Glutamatergic neuron (in vitro differentiated cells): ENCODE results near the gene DIP2B. TPM values are rescaled to one million over a fixed set of nuclear protein-coding genes. Genes with fewer than 3 reads are reported as not detected.

Experiments
- DNase-seq: peaks from one replicate; pipeline ENCODE4 v3.0.0; 2022
- H3K27ac Mint-ChIP-seq: one replicate; pipeline ENCODE4 v1.8.0; 2020; ENCODE audit warnings: mild to moderate bottlenecking, mixed read lengths, inconsistent platforms; ENCODE audit not compliant: unreplicated experiment
- H3K27me3 Mint-ChIP-seq: one replicate; pipeline ENCODE4 v1.8.0; 2020; ENCODE audit warnings: mild to moderate bottlenecking, moderate library complexity, mixed read lengths, inconsistent platforms; ENCODE audit not compliant: unreplicated experiment
- H3K36me3 Mint-ChIP-seq: one replicate; pipeline ENCODE4 v1.8.0; 2020; ENCODE audit warnings: mild to moderate bottlenecking, mixed read lengths, inconsistent platforms; ENCODE audit not compliant: unreplicated experiment
- H3K4me1 Mint-ChIP-seq: one replicate; pipeline ENCODE4 v1.8.0; 2020; ENCODE audit warnings: mild to moderate bottlenecking, low read depth, mixed read lengths, inconsistent platforms; ENCODE audit not compliant: unreplicated experiment
- H3K4me3 Mint-ChIP-seq: one replicate; pipeline ENCODE4 v1.8.0; 2020; ENCODE audit warnings: mild to moderate bottlenecking, mixed read lengths, inconsistent platforms; ENCODE audit not compliant: unreplicated experiment
- H3K9me3 Mint-ChIP-seq: one replicate; pipeline ENCODE4 v1.8.0; 2020; ENCODE audit warnings: mild to moderate bottlenecking, moderate library complexity, mixed read lengths, inconsistent platforms; ENCODE audit not compliant: unreplicated experiment
- total RNA-seq: library from RNA; stranded (reverse); fragmentation: NEBNext Ultra II Directional; extraction: Animal tissue kit (Norgen Biotek cat#: 25700); gene quantifications from one replicate; pipeline ENCODE4 v1.2.1, GENCODE V29; 2021; ENCODE audit not compliant: unreplicated experiment
- TF ChIP-seq, protein P1 (sequence below): fragments of 200-600 bp; sonication (generic); IDR thresholded peaks from one replicate; pipeline ENCODE4 v1.5.0; 2021; ENCODE audit not compliant: partially characterized antibody, unreplicated experiment

DIP2B gene
- total RNA-seq, 1 donor from 2014 or later = 37.3 TPM

DNA sequence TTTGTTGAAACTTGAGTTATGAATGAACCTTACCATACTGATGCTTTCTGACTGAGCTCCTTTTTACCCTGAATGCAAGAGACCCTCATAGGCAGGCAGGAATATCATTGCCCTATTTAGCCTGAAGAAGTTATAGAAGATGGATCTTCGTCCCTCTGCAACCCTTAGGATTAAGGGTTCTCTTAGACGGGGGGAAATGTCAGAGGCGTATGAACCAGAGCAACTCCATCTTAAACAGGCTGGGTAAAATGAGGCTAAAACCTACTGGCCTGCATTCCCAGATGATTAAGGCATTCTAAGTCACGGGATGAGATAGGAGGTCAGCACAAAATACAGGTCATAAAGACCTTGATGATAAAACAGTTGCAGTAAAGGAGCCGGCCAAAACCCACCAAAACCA is 266.6 kb downstream of the DIP2B start:
- no peak overlapping the region for H3K27ac Mint-ChIP-seq
- no peaks in the 10 kb centered on the region for H3K4me1 Mint-ChIP-seq
- peaks cover 5% of the 10 kb centered on the region for H3K27me3 Mint-ChIP-seq
- TF ChIP-seq, protein P1, sequence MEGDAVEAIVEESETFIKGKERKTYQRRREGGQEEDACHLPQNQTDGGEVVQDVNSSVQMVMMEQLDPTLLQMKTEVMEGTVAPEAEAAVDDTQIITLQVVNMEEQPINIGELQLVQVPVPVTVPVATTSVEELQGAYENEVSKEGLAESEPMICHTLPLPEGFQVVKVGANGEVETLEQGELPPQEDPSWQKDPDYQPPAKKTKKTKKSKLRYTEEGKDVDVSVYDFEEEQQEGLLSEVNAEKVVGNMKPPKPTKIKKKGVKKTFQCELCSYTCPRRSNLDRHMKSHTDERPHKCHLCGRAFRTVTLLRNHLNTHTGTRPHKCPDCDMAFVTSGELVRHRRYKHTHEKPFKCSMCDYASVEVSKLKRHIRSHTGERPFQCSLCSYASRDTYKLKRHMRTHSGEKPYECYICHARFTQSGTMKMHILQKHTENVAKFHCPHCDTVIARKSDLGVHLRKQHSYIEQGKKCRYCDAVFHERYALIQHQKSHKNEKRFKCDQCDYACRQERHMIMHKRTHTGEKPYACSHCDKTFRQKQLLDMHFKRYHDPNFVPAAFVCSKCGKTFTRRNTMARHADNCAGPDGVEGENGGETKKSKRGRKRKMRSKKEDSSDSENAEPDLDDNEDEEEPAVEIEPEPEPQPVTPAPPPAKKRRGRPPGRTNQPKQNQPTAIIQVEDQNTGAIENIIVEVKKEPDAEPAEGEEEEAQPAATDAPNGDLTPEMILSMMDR = no peak
- no peak overlapping the region for H3K4me3 Mint-ChIP-seq
- H3K9me3 Mint-ChIP-seq = no peaks in the 10 kb centered on the region
- DNase-seq = no peak
- H3K36me3 Mint-ChIP-seq = peaks cover 4% of the 10 kb centered on the region

GRCh38 chr12:50772470-50772869 is 267.7 kb downstream of the DIP2B start:
- Mint-ChIP-seq H3K27me3 (peaks cover 5% of the 10 kb centered on the region), H3K4me3 (no peak overlapping the region), H3K9me3 (no peaks in the 10 kb centered on the region), H3K4me1 (no peaks in the 10 kb centered on the region), H3K27ac (no peak overlapping the region), H3K36me3 (peaks cover 4% of the 10 kb centered on the region)
- TF ChIP-seq, protein P1 = no peak
- DNase-seq = no peak

GRCh38 chr12:50772877-50773276 is 268.1 kb downstream of the DIP2B start:
- Mint-ChIP-seq H3K36me3 (peaks cover 4% of the 10 kb centered on the region), H3K4me3 (no peak overlapping the region), H3K27me3 (peaks cover 5% of the 10 kb centered on the region), H3K27ac (no peak overlapping the region), H3K9me3 (no peaks in the 10 kb centered on the region), H3K4me1 (no peaks in the 10 kb centered on the region)
- TF ChIP-seq, protein P1 = no peak
- no peak for DNase-seq

- Mint-ChIP-seq H3K4me3 (no peak overlapping the region), H3K27me3 (peaks cover 5% of the 10 kb centered on the region), H3K36me3 (peaks cover 4% of the 10 kb centered on the region), H3K4me1 (no peaks in the 10 kb centered on the region), H3K27ac (no peak overlapping the region), H3K9me3 (no peaks in the 10 kb centered on the region)
- TF ChIP-seq, protein P1 = no peak
- DNase-seq = no peak
Measured at GRCh38 chr12:50775251-50775650, 270.5 kb downstream of the DIP2B start.

GRCh38 chr12:50776749-50777728 is 272.3 kb downstream of the DIP2B start:
- no peak overlapping the region for H3K27ac Mint-ChIP-seq
- no peak for DNase-seq
- no peaks in the 10 kb centered on the region for H3K9me3 Mint-ChIP-seq
- no peak overlapping the region for H3K4me3 Mint-ChIP-seq
- TF ChIP-seq, protein P1 = no peak
- H3K4me1 Mint-ChIP-seq = no peaks in the 10 kb centered on the region
- peaks cover 5% of the 10 kb centered on the region for H3K27me3 Mint-ChIP-seq
- no peaks in the 10 kb centered on the region for H3K36me3 Mint-ChIP-seq
